ENCODE measurements around the gene GTF2H3. TPM values are rescaled to one million over a fixed set of nuclear protein-coding genes. Genes with fewer than 3 reads are reported as not detected.

Gene GTF2H3
- total and polyA plus RNA-seq, 2 donors (not counting 1 experiment from before 2014, with no cell fraction given) = 39.3 to 70.1 TPM

DNA sequence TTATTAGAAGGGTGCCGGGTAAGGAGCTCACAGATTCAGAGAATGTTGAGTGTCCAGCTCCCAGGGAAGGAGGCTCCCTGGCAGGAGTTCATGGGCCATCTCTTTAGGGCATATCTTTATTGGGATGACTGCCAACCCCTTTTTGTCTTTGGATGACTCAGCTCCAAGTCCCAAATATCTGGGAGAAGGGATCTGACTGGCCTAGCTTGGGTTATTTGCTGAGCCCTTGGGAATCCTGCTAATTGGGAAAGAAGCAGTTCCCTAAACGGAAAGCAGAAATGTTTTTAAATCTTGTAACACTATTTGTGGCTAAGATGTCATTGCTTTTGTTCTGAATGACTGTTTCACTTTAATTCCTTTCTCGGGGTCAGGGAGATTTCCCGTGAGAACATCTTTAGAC, 19.1 kb upstream of the GTF2H3 start:
- H3K79me2 ChIP-seq (ENCODE audit: control insufficient read depth, insufficient read depth, low read length) = peaks cover 1% of the 10 kb centered on the region
- no peaks in the 10 kb centered on the region for H3K27me3 ChIP-seq (ENCODE audit: control insufficient read depth, insufficient read depth, low read length)
- TF ChIP-seq, protein P1, sequence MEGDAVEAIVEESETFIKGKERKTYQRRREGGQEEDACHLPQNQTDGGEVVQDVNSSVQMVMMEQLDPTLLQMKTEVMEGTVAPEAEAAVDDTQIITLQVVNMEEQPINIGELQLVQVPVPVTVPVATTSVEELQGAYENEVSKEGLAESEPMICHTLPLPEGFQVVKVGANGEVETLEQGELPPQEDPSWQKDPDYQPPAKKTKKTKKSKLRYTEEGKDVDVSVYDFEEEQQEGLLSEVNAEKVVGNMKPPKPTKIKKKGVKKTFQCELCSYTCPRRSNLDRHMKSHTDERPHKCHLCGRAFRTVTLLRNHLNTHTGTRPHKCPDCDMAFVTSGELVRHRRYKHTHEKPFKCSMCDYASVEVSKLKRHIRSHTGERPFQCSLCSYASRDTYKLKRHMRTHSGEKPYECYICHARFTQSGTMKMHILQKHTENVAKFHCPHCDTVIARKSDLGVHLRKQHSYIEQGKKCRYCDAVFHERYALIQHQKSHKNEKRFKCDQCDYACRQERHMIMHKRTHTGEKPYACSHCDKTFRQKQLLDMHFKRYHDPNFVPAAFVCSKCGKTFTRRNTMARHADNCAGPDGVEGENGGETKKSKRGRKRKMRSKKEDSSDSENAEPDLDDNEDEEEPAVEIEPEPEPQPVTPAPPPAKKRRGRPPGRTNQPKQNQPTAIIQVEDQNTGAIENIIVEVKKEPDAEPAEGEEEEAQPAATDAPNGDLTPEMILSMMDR (conservative IDR thresholded peaks at IDR 0.05 in 1 of 2, IDR thresholded peaks at IDR 0.05 in 1 of 2; ENCODE audit: low read depth in 1 of 2, low read length in 2 of 2) = no peak
- no peak for TF ChIP-seq EZH2 (IDR thresholded peaks at IDR 0.05; ENCODE audit: low read length, missing control alignments)
- H3K36me3 ChIP-seq (ENCODE audit: control insufficient read depth, insufficient read depth, low read length) = peaks cover 17% of the 10 kb centered on the region
- H3K4me3 ChIP-seq (replicated peaks in 1 of 4; ENCODE audit: control extremely low read depth in 1 of 4, insufficient read depth in 1 of 4, low read depth in 3 of 4, low read length in 4 of 4) = no peak overlapping the region
- no peaks in the 10 kb centered on the region for H4K20me1 ChIP-seq (ENCODE audit: control insufficient read depth, extremely low read depth, insufficient read depth, low read length)
- peaks cover 4% of the 10 kb centered on the region for H3K4me1 ChIP-seq (ENCODE audit: control insufficient read depth, extremely low read depth, insufficient read depth, low read length)
- H3K4me2 ChIP-seq (ENCODE audit: extremely low read depth, insufficient read depth, low read length) = no peak overlapping the region
- peak; percentile 20 to 35 for DNase-seq (ENCODE audit: low read depth in 2 of 2)
- H3K27ac ChIP-seq (ENCODE audit: insufficient read depth, low read length) = peak overlapping the region; percentile 31
- H3K9ac ChIP-seq (ENCODE audit: insufficient read depth, low read length) = no peak overlapping the region
- no peaks in the 10 kb centered on the region for H3K9me3 ChIP-seq (ENCODE audit: control insufficient read depth, insufficient read depth, low read depth, low read length)
- no peak overlapping the region for H2AFZ ChIP-seq (ENCODE audit: low read length)

DNA sequence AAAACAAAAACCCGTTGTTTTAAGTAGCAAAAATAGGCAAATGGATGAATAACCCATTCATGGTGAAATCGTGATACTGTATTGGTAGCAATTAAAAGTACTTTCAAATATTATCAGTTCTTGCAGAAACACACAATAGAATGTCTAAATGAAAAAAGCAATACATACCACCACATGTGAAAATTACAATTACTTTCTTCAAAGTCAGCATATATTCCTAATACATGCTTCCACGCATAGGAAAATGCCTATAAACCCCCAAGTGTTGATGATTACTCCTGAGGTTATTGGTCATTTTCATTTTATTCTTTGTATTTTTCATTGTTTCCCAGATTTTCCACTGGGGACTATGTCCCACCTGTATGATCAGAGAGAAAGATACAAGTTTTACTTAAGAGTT, 16.5 kb upstream of the GTF2H3 start:
- Histone ChIP-seq H3K9ac (ENCODE audit: insufficient read depth, low read length) (no peak overlapping the region), H2AFZ (ENCODE audit: low read length) (no peak overlapping the region), H3K4me3 (replicated peaks in 1 of 4; ENCODE audit: control extremely low read depth in 1 of 4, insufficient read depth in 1 of 4, low read depth in 3 of 4, low read length in 4 of 4) (no peak overlapping the region), H3K27me3 (ENCODE audit: control insufficient read depth, insufficient read depth, low read length) (no peaks in the 10 kb centered on the region), H3K9me3 (ENCODE audit: control insufficient read depth, insufficient read depth, low read depth, low read length) (no peaks in the 10 kb centered on the region), H3K4me1 (ENCODE audit: control insufficient read depth, extremely low read depth, insufficient read depth, low read length) (peaks cover 4% of the 10 kb centered on the region), H3K4me2 (ENCODE audit: extremely low read depth, insufficient read depth, low read length) (no peak overlapping the region), H3K79me2 (ENCODE audit: control insufficient read depth, insufficient read depth, low read length) (peaks cover 1% of the 10 kb centered on the region), H3K36me3 (ENCODE audit: control insufficient read depth, insufficient read depth, low read length) (peaks cover 26% of the 10 kb centered on the region), H4K20me1 (ENCODE audit: control insufficient read depth, extremely low read depth, insufficient read depth, low read length) (no peaks in the 10 kb centered on the region), H3K27ac (ENCODE audit: insufficient read depth, low read length) (no peak overlapping the region)
- TF ChIP-seq, protein P1 (conservative IDR thresholded peaks at IDR 0.05 in 1 of 2, IDR thresholded peaks at IDR 0.05 in 1 of 2; ENCODE audit: low read depth in 1 of 2, low read length in 2 of 2) = no peak
- TF ChIP-seq EZH2 (IDR thresholded peaks at IDR 0.05; ENCODE audit: low read length, missing control alignments) = no peak
- no peak for DNase-seq (ENCODE audit: low read depth in 2 of 2)

DNA sequence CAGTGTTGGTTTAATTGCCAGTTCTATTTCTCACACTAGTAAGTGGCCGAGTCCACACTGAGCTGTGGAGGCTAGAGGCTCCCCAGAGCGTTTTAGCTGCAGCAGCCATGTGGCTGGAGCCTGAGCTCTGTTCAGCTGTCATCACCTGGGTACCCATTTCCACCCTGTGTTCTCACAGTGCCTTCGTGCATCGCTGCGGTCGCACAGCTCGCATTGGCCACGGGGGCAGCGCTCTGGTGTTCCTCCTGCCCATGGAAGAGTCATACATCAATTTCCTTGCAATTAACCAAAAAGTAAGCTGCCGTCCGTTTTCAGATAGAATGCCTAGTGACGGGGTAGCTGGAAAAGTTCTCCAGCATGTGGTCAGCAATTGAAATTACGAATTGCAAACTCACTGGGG, 16.0 kb upstream of the GTF2H3 start:
- H3K4me3 ChIP-seq (replicated peaks in 1 of 4; ENCODE audit: control extremely low read depth in 1 of 4, insufficient read depth in 1 of 4, low read depth in 3 of 4, low read length in 4 of 4) = no peak overlapping the region
- no peak overlapping the region for H2AFZ ChIP-seq (ENCODE audit: low read length)
- H3K79me2 ChIP-seq (ENCODE audit: control insufficient read depth, insufficient read depth, low read length) = peaks cover 1% of the 10 kb centered on the region
- no peak for TF ChIP-seq EZH2 (IDR thresholded peaks at IDR 0.05; ENCODE audit: low read length, missing control alignments)
- TF ChIP-seq, protein P1 (conservative IDR thresholded peaks at IDR 0.05 in 1 of 2, IDR thresholded peaks at IDR 0.05 in 1 of 2; ENCODE audit: low read depth in 1 of 2, low read length in 2 of 2) = no peak
- no peaks in the 10 kb centered on the region for H3K9me3 ChIP-seq (ENCODE audit: control insufficient read depth, insufficient read depth, low read depth, low read length)
- H3K4me1 ChIP-seq (ENCODE audit: control insufficient read depth, extremely low read depth, insufficient read depth, low read length) = peaks cover 4% of the 10 kb centered on the region
- H4K20me1 ChIP-seq (ENCODE audit: control insufficient read depth, extremely low read depth, insufficient read depth, low read length) = no peaks in the 10 kb centered on the region
- no peak overlapping the region for H3K9ac ChIP-seq (ENCODE audit: insufficient read depth, low read length)
- no peak overlapping the region for H3K27ac ChIP-seq (ENCODE audit: insufficient read depth, low read length)
- H3K4me2 ChIP-seq (ENCODE audit: extremely low read depth, insufficient read depth, low read length) = no peak overlapping the region
- DNase-seq (ENCODE audit: low read depth in 2 of 2) = no peak
- no peaks in the 10 kb centered on the region for H3K27me3 ChIP-seq (ENCODE audit: control insufficient read depth, insufficient read depth, low read length)
- peaks cover 28% of the 10 kb centered on the region for H3K36me3 ChIP-seq (ENCODE audit: control insufficient read depth, insufficient read depth, low read length)

Data from fibroblast of lung (primary cell).